Tibial artery (tissue), 4 donors: ENCODE results near the gene CALML3.

Experiments
- DNase-seq, 2 donors: peaks; one replicate each; pipeline ENCODE4 v3.0.0-alpha.2; 2019
- H3K27ac ChIP-seq, 2 donors: fragments of 200-600 bp; sonication (generic) in 1 of 2; 1 replicate in 1 of 2; 2 replicates in 1 of 2; pipeline ENCODE4 v1.5.1; 2018 to 2019; ENCODE audit warnings: mild to moderate bottlenecking in 1 of 2
- H3K27me3 ChIP-seq, 2 donors: fragments of 200-600 bp; sonication (generic) in 1 of 2; one replicate each; pipeline versions ENCODE4 v1.5.1 to v1.6.0; 2016 to 2019
- H3K36me3 ChIP-seq, 3 donors: fragments of 200-600 bp; sonication (generic) in 2 of 3; one replicate each; pipeline ENCODE4 v1.5.1; 2016 to 2019; ENCODE audit warnings: mild to moderate bottlenecking in 2 of 3
- H3K4me1 ChIP-seq, 4 donors: fragments of 200-600 bp; sonication (generic) in 2 of 4; 1 replicate in 3 of 4; 2 replicates in 1 of 4; pipeline ENCODE4 v1.5.1; 2016 to 2019
- H3K4me3 ChIP-seq, 2 donors: fragments of 200-600 bp; sonication (generic) in 1 of 2; 1 replicate in 1 of 2; 2 replicates in 1 of 2; pipeline ENCODE4 v1.5.1; 2018 to 2019; ENCODE audit warnings: mild to moderate bottlenecking in 2 of 2
- H3K9me3 ChIP-seq, 3 donors: fragments of 200-600 bp; sonication (generic) in 1 of 3; one replicate each; pipeline ENCODE4 v1.5.1; 2016 to 2019
- intact Hi-C: fragments of 100-400 bp; cut with DNase I; formaldehyde crosslinking; loops from one replicate; pipeline ENCODE4 v1.15.0; 2023; ENCODE audit warnings: low total_unique reads
- TF ChIP-seq, protein P1 (sequence below), 2 experiments: fragments of 200-600 bp in 1 of 2; fragments of 450-650 bp in 1 of 2; IDR thresholded peaks; one replicate each; pipeline ENCODE4 v1.5.1; 2017 to 2019; ENCODE audit warnings: antibody characterized with exemption in 2 of 2, mild to moderate bottlenecking in 1 of 2, moderate library complexity in 1 of 2

The CALML3 gene

DNA sequence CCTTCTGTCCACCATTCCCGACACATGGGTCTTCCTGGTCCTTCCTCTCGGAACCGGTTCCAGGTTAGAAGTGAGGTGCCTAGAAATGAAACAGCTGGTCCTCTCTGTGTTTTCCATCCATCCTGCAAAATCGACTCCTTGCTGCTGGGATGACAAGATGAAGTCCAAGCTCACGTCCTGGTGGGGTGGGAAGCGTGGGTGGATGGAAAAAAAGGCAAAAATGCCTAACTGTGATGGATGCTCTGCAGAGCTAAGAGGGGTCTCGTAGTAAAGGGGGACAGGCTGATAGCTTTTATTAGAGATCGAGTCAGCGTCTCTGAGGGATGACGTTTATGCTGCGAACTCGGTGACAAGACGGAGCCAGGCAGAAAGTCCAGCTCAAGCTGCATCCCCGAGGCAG, 39.5 kb upstream of the CALML3 start:
- TF ChIP-seq, protein P1, sequence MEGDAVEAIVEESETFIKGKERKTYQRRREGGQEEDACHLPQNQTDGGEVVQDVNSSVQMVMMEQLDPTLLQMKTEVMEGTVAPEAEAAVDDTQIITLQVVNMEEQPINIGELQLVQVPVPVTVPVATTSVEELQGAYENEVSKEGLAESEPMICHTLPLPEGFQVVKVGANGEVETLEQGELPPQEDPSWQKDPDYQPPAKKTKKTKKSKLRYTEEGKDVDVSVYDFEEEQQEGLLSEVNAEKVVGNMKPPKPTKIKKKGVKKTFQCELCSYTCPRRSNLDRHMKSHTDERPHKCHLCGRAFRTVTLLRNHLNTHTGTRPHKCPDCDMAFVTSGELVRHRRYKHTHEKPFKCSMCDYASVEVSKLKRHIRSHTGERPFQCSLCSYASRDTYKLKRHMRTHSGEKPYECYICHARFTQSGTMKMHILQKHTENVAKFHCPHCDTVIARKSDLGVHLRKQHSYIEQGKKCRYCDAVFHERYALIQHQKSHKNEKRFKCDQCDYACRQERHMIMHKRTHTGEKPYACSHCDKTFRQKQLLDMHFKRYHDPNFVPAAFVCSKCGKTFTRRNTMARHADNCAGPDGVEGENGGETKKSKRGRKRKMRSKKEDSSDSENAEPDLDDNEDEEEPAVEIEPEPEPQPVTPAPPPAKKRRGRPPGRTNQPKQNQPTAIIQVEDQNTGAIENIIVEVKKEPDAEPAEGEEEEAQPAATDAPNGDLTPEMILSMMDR (IDR thresholded peaks at IDR 0.05), result no peak
- Histone ChIP-seq H3K9me3 (no peaks in the 10 kb centered on the region), H3K36me3 (no peaks in the 10 kb centered on the region), H3K4me3 (no peak overlapping the region), H3K27me3 (no peaks in the 10 kb centered on the region), H3K4me1 (no peaks in the 10 kb centered on the region), H3K27ac (no peak overlapping the region)
- intact Hi-C loops, result no loop called here
- peak in 1 of 2 donors; percentile 46 for DNase-seq

DNA sequence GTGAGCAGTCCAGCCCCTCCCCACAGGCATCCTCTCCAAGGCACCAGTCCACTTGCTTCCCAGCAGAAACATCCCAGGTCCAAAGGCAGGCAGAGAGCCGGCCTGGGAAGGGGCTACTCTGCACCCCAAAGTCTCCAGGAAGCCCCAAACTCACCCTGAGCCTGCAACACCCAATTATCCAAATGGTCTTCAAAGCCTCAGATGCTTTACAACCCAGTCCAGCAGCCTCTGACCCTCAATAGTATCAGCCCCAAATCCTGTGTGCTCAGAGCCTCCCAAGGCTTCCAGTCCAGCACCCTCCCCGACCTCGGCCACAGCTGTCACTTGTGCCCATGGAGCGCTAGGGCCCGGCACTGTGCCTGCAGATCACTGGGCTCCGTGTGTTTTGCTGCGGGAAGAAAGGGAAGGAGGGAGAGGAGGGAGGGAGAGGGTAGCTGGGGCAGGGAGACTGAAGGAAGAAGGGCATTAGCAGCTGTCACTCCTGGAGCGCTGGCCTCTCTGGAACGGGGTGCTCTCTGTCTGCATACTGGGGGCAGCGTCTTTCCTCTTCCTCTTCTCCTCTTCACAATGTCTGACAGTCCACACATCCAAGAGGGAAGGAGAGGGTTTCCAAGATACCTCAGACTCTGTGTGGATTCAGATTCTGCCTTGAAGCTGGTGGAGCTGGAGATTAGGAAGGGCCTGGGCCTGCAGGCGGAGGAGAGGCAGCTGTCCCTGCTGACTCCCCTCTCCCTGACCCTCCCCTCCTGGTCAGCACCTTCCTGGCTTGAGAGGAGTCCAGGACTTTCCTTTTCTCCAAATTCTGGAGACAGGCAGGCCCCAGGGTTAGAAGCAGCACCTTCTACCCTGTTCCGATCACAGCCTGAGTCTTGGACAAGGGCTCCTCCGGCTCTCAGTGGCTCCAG, 38.6 kb upstream of the CALML3 start:
- intact Hi-C loops, result no loop called here
- H3K36me3 ChIP-seq, result no peaks in the 10 kb centered on the region
- no peak for DNase-seq
- TF ChIP-seq, protein P1 (IDR thresholded peaks at IDR 0.05), result no peak
- H3K9me3 ChIP-seq, result no peaks in the 10 kb centered on the region
- H3K4me3 ChIP-seq, result no peak overlapping the region
- H3K27ac ChIP-seq, result no peak overlapping the region
- peaks cover 0 to 1% (median 0%) of the 10 kb centered on the region in 4 donors for H3K4me1 ChIP-seq
- H3K27me3 ChIP-seq, result no peaks in the 10 kb centered on the region

DNA sequence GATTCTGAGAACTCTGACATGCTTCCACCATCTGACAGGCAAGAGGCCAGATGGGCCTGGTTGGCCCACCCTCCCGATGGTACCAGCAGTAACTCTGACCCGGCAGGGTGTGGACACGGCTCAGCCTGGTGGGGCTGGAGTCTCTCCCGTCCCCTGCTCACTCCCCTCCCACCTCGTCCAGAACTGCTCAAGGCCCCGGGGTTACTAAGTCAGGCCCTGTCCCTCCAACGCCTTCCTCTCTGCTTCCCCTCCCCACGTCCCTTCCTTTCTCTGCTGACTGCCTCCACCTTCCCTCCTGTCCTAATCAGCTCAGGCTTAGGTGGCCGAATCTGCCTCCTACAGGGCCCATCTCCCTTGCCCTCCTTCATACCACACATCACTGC, 37.9 kb upstream of the CALML3 start:
- H3K36me3 ChIP-seq, result no peaks in the 10 kb centered on the region
- DNase-seq, result no peak
- H3K27me3 ChIP-seq, result no peaks in the 10 kb centered on the region
- H3K9me3 ChIP-seq, result no peaks in the 10 kb centered on the region
- no peak overlapping the region for H3K4me3 ChIP-seq
- intact Hi-C loops, result no loop called here
- no peak overlapping the region for H3K27ac ChIP-seq
- H3K4me1 ChIP-seq, result peaks cover 0 to 6% (median 0%) of the 10 kb centered on the region in 4 donors
- TF ChIP-seq, protein P1 (IDR thresholded peaks at IDR 0.05), result no peak

DNA sequence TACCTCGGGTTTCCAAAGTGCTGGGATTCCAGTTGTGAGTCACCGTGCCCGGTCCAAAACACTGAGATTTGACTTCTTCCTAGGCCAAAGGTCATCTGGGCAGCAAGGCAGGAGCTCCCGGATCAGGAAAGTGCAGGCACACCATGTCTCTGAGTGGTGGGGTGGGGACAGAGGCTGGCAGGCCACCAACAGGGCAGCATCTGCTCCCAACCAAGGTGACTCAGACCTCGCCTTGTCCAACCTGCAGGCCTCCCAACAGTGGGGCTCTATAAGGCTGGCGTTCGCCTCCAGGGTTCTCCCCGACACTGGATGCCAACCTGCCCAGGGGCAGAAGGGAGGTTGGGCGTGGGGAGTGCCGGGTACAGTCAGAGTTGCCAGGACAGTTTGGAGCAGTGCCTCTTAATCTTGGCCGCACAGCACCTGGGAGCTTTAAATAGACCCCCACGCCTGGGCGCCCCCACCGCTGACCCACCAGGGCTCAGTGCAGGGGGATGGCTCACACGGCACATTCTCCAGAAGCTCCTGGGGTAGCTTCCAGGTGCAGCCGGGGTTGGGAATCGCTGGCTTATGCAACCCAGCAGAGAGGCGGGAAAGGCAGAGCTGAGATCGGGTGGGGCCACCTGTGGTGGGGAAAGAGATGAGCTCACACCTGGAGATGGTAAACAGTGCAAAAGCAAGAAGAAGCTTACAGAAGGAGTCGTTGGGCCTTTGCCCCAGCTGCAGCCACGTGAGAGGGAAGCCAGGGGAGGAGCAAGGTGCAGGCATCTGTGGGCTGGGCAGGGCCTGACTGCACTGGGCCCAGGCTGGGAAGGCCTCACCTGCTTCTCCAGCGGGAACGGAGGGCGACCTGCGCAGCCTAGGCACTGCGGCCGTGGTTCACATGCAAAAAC, 36.2 kb upstream of the CALML3 start:
- Histone ChIP-seq H3K27me3 (no peaks in the 10 kb centered on the region), H3K4me1 (peaks cover 0 to 6% (median 0%) of the 10 kb centered on the region in 4 donors), H3K27ac (no peak overlapping the region), H3K36me3 (no peaks in the 10 kb centered on the region), H3K9me3 (peaks cover 0 to 5% (median 0%) of the 10 kb centered on the region in 3 donors), H3K4me3 (no peak overlapping the region)
- intact Hi-C loops, result no loop called here
- DNase-seq, result no peak
- TF ChIP-seq, protein P1 (IDR thresholded peaks at IDR 0.05), result no peak

DNA sequence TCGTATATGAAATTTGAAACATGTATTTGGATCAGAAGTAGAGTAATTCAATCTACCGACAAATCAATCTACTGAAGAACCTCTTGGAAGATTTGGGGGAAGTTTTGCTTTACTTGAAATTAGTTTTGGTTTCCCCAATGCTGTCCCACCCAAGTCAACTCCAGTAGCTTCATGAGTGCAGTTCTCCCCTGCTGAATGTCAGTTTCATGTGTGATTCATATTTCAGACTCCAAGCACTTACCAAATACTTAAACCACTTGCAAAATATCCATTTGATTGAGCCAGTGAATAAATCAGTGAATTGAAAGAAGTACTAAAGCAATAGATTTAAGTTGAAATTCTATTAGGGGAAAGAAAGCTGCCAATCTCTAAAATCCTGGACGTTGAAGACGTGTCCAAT, 34.7 kb upstream of the CALML3 start:
- no peaks in the 10 kb centered on the region for H3K27me3 ChIP-seq
- intact Hi-C loops, result no loop called here
- H3K27ac ChIP-seq, result no peak overlapping the region
- H3K4me3 ChIP-seq, result no peak overlapping the region
- no peak for DNase-seq
- TF ChIP-seq, protein P1 (IDR thresholded peaks at IDR 0.05), result no peak
- no peaks in the 10 kb centered on the region for H3K36me3 ChIP-seq
- peaks cover 0 to 6% (median 0%) of the 10 kb centered on the region in 4 donors for H3K4me1 ChIP-seq
- H3K9me3 ChIP-seq, result peaks cover 0 to 5% (median 0%) of the 10 kb centered on the region in 3 donors
